ENCODE results near the gene FKBP8. TPM values are rescaled to one million over a fixed set of nuclear protein-coding genes. Genes with fewer than 3 reads are reported as not detected.

Gene FKBP8
- total RNA-seq, 1 donor from 2014 or later, result 162 TPM

DNA sequence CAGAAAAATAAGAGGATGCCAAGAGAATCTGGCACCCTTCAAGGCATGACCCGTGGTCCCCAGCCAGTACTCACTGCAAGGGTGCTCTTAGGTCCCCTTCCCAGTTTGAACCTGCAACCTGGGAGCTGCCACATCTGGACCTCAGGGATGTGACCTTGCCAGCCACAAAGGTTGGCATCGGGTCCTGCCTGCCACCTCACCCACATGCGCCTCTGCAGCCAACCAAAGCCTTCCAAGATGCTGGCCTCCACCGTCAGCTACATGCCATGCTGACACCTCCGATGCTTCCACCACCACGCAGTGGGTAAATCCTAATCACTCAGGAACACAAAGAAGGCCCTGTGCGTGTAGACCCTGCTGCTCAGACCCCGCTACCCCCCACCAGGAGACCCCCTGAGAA, 56.6 kb downstream of the FKBP8 start:
- no peak for DNase-seq (ENCODE audit: low spot score)

DNA sequence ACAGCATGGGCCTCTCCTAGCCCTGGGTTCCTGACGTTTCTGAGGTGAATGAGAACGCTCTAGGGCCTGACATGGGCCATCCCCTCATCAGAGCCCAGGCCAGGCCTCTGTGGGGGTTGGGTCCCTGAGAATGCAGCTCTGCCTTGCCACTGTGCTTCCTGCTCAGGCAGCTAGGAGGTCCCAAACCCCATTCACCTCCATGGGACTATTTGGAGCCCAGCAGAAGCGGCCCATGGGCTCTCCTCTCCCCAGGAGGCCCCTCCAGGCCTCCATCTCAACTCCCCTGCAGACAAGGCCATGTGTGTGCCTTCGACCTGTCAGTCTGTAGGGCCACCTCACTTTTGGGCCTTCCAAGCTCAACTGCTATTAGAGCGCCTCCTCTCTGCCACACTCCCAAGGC, 58.4 kb downstream of the FKBP8 start:
- no peak for DNase-seq (ENCODE audit: low spot score)

DNA sequence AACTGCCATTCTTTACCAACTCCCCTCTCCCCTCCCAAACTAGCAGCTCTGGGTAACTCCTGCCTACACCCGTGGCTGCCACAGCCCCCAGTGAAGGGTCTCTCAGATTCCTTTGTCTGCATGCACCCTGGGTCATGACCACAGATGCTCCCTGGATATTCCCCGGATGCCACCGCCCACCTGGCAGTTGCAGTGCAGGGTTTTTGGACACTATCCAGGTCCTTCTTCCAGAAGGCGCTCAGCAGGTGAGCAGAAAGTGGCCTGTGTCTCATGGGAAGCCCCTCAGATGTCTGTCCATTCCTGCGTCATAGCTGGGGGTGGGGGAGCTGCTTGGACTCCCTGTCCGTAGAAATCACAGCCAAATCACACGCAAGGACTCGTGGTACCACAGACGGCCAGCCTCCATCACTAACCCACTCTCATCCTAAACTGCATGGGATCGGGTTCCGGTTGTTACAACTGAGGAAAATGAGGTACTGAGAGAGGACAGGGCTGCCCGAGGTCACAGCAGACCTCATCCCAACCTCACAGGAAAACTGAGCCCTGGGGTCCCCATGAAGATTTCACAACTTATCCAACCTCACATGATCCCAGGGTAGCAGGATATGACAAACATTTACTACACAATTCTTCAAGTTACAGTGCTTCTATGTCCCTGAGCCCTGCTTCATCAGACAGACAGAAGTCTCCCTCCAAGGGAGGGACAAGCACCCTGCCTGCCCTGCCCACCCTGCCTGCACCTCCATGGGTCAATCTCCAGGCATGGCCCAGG, 60.1 kb downstream of the FKBP8 start:
- DNase-seq (ENCODE audit: low spot score), result no peak

Other genes with a start within 250 kb of the FKBP8 start
- gene LSM4, start 220.5 kb downstream of the FKBP8 start, total RNA-seq, result 99.8 TPM
- gene PGPEP1, start 203.0 kb downstream of the FKBP8 start, total RNA-seq, result 48.5 TPM
- 84.1 TPM for gene GDF15, start 157.4 kb downstream of the FKBP8 start, total RNA-seq
- 3.6 TPM for gene LRRC25, start 146.0 kb downstream of the FKBP8 start, total RNA-seq
- 74.7 TPM for gene SSBP4, start 124.2 kb downstream of the FKBP8 start, total RNA-seq
- 116 TPM for gene ISYNA1, start 105.4 kb downstream of the FKBP8 start, total RNA-seq
- 29.2 TPM for gene ELL, start 21.5 kb downstream of the FKBP8 start, total RNA-seq
- gene KXD1, start 14.3 kb upstream of the FKBP8 start, total RNA-seq, result 79.5 TPM
- gene UBA52, start 28.3 kb upstream of the FKBP8 start, total RNA-seq, result 1,235 TPM
- 62.1 TPM for gene REX1BD, start 45.2 kb upstream of the FKBP8 start, total RNA-seq
- gene CRLF1, start 63.2 kb upstream of the FKBP8 start, total RNA-seq, result 7.8 TPM
- gene TMEM59L, start 69.3 kb upstream of the FKBP8 start, total RNA-seq, result 1.3 TPM
- 14.9 TPM for gene KLHL26, start 93.5 kb upstream of the FKBP8 start, total RNA-seq
- 19.7 TPM for gene CRTC1, start 140.1 kb upstream of the FKBP8 start, total RNA-seq
- gene COMP, start 247.7 kb upstream of the FKBP8 start, total RNA-seq, result 1.8 TPM

All from ureter (tissue), 1 donor.